Measurements from ENCODE around the gene PSG1.
"Not testable (repeated sequence)": the region's sequence is repeated elsewhere in the genome, so short reads cannot be mapped to it uniquely, and the experiment has no call there.

GRCh38 chr19:42897729-42898128, 18.2 kb upstream of the PSG1 start:
- not testable (repeated sequence) for TF ChIP-seq CTCF (conservative IDR thresholded peaks at IDR 0.05 in 1 of 2, IDR thresholded peaks at IDR 0.05 in 1 of 2; ENCODE audit: extremely low read depth in 1 of 2, insufficient read depth in 1 of 2, low read depth in 1 of 2, low read length in 2 of 2); EZH2 (IDR thresholded peaks at IDR 0.05; ENCODE audit: borderline replicate concordance, low read length)
